ENCODE data around the gene PLCG1.

The PLCG1 gene

DNA sequence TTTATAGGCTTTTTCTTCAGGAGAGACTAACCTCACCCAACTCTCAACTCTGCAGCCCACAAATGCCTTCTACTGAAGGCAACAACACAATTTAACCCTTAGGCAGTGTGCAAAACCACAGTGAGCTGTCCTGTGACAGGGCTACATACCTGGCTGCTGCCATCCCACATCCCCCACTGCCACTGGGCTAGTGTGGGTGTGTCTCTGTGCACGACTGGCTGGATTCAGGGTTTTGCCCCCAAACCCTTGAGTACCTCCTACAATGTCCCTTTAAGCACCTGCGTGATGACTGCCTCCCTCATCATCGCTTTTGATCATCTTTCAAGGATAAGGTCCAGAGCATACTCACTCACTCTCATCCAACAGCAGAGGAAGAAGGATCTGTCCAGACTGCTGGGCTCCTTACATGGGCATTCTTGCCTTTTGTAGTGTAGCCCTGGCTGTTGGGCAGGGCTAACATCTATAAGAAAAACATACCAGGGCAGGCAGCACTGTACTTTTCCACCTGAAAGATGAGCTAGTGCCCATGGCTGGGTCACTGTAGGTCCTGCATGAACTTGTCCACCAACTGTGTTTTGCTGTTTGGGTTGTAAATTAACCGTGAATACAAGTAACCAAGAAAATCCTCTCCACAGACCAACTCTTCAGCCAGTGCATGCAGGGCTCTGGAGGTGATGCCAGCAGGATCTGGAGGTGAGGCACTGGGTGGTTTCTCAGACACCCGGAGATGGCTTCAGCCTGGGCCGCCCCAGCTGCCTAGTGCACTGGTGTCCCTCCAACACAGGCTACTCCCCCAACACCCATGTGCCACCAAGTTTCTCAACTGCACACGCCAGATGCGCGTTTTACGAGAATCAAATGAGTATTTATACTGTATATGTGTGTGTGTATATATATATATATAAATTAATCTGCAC lies 45.2 kb downstream of the PLCG1 start:
- DNase-seq: no peak

DNA sequence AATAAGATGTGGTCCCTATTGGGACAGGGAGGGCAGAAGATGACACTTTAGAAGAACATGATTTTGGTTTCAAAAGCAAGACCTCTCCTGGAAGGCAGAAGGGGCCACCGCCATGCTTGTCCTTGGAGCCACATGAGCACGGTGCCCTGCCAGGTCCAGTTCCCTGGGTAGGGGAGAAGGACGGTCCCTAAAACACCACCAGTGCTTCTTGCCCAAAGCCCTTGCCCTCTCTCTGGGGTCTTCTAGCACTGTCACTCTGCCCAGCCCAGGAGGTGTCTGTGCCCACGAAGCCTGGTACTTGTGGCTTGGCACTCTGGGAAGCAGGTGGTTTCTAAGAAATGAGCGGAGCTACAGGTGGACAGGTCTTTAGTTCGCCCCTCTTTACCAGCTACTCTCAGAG lies 46.0 kb downstream of the PLCG1 start:
- DNase-seq: no peak

DNA sequence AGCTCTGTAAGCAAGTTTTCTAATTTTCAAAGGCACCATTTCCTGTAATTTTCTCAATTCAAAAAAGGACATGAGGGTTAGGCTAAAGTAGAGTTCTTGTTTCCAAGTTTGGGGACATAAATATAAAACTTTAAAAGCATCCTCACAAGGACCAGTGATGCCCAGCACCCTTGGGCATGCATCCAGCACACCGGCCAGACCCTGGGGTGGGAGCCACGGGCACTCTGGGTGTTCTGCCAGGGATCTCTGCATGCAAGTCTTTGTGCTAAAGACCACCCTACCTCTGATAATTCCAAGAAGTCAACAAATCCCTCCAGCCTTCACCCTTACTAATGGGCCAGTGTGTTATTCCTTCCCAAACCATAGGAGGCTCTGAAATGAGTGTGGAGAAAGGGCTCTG lies 46.5 kb downstream of the PLCG1 start:
- no peak for DNase-seq

DNA sequence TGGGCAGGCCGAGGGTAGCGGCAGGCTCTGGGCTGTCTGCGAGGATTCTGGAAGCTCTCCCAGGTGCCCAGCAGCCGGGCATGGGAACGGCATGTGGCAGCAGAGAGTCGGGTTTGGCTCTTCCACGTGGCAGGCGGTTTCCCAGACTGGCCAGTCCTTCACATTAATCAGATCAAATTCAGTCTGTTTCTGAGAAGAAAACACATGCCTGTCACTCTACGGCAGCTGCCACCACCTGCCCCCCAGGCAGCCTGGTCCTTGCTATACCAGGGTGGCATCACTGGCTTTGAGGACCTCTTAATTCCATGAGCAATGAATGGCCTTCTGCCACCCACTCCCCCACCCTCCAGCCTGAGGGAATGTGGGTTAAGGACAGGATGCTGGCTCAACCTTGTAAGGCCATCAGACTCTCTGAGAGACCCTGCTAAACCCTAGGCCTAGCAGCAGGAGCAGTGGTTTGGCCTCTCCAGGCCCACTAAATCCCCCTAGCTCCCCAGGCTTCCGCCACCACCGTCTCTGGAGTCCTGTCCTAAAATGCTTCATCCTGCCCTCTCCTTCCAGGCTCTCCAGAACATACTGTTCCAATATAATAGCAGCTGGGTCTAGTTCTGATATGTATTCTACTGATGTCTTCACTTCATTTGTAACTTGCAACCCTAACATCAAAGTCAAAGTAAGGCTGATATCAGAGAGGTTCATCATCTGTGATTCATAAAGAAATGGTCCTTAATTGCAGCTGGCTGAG lies 47.8 kb downstream of the PLCG1 start:
- DNase-seq: no peak

DNA sequence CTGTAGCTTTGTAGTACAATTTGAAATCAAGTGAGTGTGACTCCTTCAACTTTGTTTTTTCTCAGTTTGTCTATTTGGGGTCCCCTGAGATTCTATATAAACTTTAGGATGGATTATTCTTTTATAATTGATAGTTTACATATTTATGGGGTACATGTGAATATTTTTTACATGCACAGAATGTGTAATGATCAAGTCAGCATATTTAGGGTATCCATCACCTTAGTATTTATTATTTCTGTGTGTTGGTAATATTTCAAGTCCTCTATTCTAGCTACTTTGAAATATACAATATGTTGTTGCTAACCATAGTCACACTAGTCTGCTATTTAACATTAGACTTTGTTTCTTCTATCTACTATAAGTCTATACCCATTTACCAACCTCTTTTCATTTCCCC lies 50.3 kb downstream of the PLCG1 start:
- no peak for DNase-seq

DNA sequence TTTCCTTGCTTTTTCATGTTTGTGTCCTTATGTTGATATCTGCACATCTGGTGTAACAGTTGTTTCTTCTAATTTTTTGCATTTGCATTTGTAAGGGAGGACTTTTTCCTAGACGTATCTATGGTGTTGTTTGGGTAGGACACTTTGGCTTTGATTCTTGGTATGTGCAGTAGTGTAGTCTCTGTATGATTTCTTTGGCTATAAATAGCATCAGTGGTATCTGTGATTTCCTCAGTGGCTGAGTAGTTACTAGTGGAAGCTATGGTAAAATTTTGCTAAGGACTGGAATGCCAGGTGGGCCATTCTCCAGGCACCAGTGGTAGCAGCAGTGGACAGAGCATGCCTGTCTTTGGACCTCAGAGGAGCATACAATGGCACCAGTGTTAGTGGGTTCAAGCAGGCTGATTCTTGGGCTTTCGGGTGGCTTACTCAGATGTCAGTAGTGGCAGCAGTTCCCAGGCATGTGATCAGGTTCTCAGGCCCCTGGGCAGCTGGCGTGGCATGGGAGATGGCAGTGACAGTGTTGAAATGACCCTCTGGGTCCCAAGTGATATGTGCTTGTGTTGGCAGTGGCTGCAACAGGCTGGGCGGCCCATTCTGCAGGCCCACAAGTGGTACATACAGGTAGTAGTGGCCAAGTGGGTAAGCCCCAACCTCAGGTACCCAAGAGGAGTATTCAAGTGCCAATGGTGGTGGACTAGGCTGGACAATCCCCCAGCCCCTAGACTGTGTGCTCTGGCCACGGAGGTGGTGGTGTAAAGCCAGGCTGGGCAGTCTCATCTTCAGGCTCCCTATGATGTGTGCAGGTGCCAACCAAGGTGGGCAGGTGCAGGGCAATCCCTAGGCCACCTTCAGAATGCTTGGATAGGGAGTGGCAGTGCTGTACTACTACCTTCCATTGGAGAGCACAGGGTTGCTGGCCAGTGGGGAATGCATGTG lies 54.5 kb downstream of the PLCG1 start:
- no peak for DNase-seq

DNA sequence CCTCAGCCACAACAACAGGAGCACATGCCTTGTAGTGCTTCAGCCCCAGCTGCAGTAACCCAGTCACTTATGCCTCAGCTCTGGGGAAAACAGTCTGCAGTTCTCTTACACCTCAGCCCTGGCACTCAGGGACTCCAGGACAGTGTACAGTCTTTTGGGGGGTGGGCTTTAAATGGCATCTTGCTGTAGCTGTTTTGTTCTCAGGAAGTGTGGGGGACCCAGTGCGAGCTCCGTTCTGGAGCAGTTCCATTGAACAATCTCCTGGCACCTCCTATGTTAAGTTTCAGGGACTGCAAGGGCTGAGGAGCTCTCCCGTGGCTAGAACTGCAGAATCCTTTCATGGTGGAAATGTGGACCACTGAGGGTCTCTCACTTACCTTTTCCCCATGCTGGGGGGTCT lies 55.2 kb downstream of the PLCG1 start:
- DNase-seq: no peak

DNA sequence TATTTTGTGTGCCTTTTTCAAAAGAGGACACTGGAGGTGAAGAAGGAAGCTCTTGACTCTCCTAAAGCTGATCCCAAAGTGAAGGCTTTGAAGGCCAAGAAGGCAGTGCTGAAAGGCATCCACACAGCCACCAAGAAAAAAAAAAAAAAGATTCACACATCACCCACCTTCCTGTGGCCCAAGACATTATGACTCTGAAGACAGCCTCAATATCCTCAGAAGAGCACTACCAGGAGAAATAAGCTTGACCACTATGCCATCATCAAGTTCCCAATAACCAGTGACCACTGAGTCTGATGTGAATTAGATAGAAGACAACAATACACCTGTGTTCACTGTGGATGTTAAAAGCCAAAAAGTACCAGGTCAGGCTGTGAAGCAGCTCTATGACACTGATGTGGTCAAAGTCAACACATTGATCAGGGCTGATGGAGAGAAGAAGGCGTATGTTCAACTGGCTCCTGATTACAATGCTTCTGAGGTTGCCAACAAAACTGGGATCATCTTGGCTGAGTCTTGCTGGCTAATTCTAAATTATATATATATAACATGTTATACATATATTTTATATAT lies 59.4 kb downstream of the PLCG1 start:
- DNase-seq: no peak

DNA sequence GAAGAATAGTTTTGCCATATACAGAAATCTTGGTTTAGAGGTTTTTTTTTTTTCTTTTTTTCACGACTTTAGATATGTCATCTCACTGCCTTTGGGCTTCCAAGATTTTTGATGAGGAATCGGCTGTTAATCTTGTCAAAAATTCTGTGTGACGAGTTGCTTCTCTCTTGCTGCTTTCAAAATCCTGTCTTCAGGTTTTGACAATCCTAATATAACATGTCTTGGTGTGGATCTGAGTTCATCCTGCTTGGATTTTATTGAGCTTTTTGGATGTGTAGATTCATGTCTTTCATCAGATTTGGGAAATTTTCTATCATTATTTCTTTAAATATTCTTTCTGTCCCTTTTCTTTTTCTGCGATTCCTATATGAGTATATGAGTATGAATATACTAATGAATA lies 61.1 kb downstream of the PLCG1 start:
- DNase-seq: no peak

DNA sequence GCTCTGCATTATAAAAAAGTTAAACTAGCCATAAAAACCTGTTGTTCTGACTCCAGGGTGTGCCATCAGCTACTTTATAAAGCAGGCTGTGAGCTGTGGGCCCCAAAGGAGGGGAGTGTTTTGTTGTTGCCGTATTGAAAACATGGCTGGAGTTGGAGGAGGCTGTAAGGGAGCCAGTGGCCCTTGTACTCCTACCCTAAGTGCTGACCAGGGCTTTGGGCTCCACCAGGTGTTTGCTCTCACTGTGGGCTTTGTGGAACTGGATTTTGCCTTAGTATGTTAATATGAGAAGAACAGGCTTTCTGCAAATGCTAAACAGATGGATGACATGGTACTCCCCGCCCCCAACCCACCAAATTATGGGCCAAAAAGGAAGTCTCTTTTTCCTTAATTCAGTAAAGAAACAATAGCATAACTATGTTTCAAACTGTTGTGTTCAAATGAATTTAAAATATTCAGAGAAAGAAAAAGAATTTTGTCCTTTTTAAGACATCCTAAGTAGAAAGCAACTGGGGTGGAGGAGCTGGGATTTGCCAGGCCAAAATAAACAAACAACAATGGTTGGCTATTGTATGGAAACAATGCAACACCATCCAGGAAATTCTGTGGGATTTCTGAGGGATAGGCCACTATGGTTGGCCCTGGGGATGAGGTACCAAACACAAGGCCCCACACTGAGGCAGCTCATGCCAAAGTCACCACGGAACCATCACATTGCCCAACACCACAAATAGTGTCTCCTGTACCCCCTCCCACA lies 63.3 kb downstream of the PLCG1 start:
- no peak for DNase-seq

DNA sequence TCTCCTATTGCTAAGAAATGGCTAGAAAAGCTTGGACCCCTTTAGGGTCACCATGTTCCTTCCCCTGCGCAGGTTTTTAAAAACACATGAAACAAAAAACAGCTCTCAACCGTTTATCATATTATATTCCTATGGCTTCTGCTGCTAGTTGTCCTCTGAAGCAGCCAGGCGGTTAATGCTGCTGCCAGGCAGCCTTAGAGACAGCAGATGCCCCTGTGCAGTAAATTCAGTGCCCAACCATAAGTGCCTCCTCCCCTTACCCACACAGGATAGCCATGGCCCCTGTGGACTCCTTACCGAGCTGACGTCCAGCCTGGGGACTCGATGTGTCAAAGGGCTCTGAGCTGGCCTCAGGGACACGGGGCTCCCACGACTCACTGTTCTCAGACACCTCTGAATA lies 64.4 kb downstream of the PLCG1 start:
- no peak for DNase-seq

DNA sequence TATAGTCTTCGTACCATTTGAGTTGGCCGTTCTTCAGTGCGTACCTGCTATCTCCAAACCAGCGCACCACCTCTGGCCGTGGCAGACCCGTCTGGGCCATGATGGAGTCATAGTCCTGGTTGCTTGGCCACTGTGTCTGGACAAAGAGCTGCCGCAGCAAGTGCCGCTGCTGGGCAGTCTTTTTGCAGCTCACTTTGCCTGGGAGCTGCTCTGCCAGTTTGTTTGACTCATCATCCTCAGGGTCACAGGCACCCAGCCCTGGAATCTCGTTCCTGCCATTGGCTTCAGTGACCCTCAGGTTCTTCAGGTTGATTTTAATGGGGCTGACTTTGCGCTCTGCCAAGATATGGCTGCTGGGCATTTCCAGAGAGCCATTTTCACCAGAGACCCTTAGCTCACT lies 65.1 kb downstream of the PLCG1 start:
- DNase-seq: no peak

DNA sequence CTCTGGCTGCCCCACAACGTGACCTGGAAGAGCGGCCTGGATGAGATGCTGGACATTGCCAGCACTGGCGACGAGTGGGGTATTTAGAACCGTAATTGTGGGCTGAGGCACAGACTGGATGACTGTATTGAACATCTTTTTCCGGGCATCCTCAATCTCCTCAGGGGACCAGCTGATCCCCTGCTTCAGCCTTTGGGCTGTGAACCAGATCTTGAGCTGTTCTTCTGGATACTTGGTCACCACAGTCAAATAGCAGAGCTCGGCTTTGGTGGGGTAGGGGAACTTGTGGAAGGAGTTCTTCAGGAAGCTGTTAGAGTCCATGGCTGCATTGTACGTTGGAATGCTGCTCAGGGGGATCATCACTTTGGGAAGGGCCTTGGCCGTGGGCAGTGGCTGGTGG lies 66.3 kb downstream of the PLCG1 start:
- no peak for DNase-seq

DNA sequence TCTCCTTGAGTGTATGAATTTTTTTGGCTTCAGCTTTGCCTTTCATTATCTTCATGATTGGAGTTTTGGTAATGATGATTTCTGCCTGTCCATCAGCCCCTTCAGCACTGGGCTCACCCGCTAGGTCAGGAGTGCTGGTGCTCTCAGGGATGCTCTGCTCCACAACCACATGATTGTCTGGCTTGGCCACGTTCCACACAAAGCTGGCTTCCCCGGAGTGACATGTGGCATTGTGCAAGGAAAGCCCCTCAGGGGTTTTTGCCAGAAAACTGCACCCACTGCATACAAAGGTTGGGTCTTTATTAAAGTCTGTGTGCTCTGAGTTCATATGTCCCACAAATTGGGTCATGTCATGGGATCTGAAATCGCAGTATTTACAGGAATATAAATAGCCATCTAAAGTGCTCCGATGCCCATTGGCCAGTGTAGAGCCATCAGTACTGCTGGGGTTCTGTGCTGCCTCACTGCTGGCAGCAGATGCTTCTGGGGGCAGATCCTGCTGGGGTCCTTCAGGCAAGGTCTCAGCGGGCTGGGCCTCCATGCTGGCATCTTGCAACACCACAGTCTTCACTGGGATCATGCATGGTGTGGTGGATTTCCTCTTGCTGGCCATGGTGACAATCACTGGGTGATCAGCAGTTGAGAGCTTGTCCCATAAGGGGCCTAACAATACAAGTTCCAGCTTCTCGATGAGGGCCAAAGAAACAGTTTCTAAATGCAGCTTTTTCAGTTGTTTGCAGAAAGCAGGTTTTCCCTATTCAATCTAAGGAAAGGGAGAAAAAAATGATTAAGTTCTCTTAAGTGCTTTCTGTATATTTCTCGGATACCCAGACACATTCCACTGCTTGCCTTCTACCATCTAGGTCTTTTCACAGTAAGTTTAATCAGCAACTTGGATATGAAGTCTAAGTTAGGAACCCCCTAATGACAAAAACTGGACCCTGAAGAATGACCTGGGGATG lies 67.2 kb downstream of the PLCG1 start:
- DNase-seq: no peak

DNA sequence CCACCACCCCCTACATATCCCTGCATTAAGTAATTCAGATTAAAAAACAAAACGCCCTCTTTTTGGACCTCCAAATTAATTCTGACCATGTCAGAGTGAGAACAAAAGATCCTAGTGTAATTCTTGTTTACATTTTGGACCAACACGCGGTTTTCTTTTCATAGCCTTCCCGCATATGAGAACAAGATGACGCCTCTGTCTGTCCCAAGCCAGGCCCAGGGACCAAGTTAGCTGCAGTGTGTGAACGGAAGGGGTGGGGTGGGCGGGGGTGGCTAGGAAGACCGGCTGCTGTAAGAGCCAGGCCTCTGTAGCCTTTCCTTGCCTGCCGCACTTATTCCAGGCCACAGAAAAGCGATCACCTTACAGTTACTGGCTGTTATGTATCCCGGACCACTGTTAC lies 68.0 kb downstream of the PLCG1 start:
- DNase-seq: no peak

DNA sequence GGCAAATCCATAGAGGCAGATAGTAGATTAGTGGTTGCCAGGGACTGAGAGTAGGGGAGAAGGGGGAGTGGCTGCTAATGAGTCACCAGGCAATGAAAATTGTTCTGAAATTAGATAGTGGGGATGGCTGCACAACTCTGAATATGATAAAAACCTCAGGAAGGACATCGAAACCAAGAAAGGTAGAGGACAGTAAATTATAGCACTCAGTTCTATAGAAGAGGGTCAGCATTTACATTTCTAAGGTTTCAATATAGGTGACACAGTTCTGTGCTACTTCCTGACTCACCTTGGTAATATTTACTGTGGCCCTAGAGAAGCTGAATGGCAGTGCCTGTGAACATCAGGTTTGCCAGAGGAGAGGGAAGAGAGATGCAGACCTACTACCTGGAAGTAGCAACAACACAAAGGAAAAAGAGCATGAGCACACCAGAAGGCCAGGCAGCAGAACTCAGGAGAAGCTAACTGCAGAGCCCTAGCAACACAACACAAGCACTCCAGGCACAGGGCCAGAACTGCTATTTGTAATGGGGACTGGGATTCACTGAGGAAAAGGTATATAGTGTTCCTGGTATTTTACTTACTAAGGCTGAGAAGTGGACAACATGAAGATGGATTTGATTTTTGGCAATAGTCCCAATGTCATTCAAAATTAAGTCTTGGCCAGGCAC lies 75.9 kb downstream of the PLCG1 start:
- DNase-seq: peak; percentile 25

DNA sequence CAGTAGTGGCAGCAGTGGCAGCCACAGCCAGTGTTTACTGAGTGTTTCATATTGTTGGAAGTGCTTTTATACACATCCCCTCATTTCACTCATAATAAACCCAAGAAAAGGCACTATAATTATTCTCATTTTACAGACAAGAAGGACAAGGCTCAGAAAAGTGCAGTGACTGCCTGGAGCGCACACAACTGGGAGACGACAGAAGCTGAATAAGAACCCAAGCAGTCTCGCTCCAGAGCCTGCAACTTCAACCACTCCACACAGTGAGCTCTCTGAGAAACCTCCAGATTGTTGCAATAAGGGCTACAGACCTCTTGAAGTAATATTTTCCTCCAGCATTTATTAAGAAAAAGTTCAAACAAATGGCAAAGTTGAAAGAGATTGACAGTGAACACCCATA lies 76.9 kb downstream of the PLCG1 start:
- no peak for DNase-seq

DNA sequence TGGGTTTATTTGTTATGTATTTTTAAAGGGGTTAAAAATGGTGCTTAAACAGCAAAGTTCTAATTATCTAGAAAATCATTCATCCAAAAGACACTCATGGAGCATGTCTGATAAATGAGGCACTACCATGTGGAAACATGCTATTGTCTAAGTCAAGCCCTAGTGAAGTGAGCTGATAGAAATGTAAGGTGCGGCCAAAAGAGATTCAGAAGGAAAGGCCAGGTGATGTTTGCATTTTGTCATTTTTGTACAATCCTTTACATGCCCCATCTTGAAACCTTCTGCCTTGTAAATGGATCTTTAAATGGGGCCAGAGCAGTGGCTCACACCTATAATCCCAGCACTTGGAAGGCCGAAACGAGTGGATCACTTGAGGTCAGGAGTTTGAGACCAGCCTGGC lies 77.3 kb downstream of the PLCG1 start:
- no peak for DNase-seq

DNA sequence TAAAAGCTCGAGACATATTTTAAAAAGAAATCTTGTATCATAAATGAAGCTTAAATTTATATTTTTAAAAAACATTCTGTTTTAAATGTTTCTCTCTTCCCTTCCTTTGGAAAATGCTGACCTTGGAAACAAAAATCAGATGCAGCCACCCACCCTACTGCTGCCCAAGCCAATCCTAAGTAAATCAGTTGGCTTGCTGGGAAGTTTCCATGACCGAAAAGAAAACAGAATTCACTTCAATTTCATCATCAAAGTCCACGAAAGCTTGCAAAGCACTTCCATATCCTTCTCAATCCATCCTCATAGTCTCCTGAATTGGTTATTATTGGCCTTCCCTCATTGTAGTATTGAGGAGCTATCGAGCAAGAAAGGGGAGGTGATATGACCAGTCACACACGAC lies 80.1 kb downstream of the PLCG1 start:
- no peak for DNase-seq

DNA sequence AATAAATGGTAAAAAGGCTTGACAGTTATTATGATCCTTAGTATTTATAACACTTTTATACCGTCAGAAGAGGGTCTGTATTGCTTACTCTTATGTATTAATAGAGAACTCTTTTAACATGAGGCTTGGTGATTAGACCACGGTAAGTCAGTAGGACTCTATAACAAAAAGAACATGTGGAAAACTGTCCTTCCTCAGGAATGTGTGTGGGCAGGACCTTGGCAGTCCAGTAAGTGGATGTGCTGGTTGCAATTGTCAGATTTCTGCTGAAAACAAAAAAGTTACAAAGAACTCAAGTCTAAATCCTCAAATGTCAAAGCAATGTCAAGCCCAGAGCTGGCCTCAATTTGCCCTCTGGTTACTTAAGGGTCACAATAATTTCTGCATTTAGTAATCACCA lies 81.1 kb downstream of the PLCG1 start:
- DNase-seq: peak; percentile 25
